Upper lobe of left lung (tissue), 6 donors: ENCODE measurements around the gene SMAD7. TPM values are rescaled to one million over a fixed set of nuclear protein-coding genes. Genes with fewer than 3 reads are reported as not detected.

Experiments
- ATAC-seq, 2 donors: fragments of 200-7000 bp; cut with Tn5 transposase; one replicate each; pipeline ENCODE4 v1.9.1; 2022; ENCODE audit warnings: mild to moderate bottlenecking in 2 of 2, moderate library complexity in 2 of 2; ENCODE audit not compliant: low FRiP score in 2 of 2
- DNase-seq, 2 donors: peaks; one replicate each; pipeline ENCODE4 v3.0.0-alpha.2; 2019 to 2020
- H3K27ac ChIP-seq, 4 donors: fragments of 200-600 bp; sonication (generic); one replicate each; pipeline ENCODE4 v1.5.1; 2016 to 2019
- H3K27me3 ChIP-seq, 4 donors: fragments of 200-600 bp; sonication (generic); one replicate each; pipeline ENCODE4 v1.5.1; 2017 to 2019
- H3K36me3 ChIP-seq, 4 donors: fragments of 200-600 bp; sonication (generic); one replicate each; pipeline ENCODE4 v1.5.1; 2016 to 2019
- H3K4me1 ChIP-seq, 4 donors: fragments of 200-600 bp; sonication (generic); one replicate each; pipeline ENCODE4 v1.5.1; 2018 to 2019
- H3K4me3 ChIP-seq, 4 donors: fragments of 200-600 bp; sonication (generic); one replicate each; pipeline ENCODE4 v1.5.1; 2017 to 2019; ENCODE audit warnings: mild to moderate bottlenecking in 2 of 4, moderate library complexity in 1 of 4
- H3K9me3 ChIP-seq, 4 donors: fragments of 200-600 bp; sonication (generic); one replicate each; pipeline ENCODE4 v1.5.1; 2018 to 2019
- CTCF ChIP-seq, 6 experiments: fragments of 450-650 bp in 4 of 6; fragments of 200-600 bp in 2 of 6; sonication (generic) in 2 of 6; IDR thresholded peaks; one replicate each; pipeline ENCODE4 v1.5.1; 2016 to 2019; ENCODE audit warnings: antibody characterized with exemption in 6 of 6
- EP300 ChIP-seq, 4 donors: sonication (generic); formaldehyde crosslinking; IDR thresholded peaks; one replicate each; pipeline ENCODE4 v1.5.1; 2017; ENCODE audit warnings: antibody characterized with exemption in 4 of 4, control low read depth in 2 of 4
- POLR2A ChIP-seq, 4 donors: fragments of 450-650 bp; IDR thresholded peaks; one replicate each; pipeline ENCODE4 v1.5.1; 2016 to 2017; ENCODE audit warnings: antibody characterized with exemption in 4 of 4, mild to moderate bottlenecking in 2 of 4
- POLR2AphosphoS5 ChIP-seq, 2 donors: sonication (generic); formaldehyde crosslinking; IDR thresholded peaks; one replicate each; pipeline ENCODE4 v1.5.1; 2017; ENCODE audit warnings: antibody characterized with exemption in 2 of 2
- WGBS, 2 donors: methylation state at CpG; one replicate each; pipeline ENCODE4 v1.1.5; 2017 to 2018; 5-methylcytosine and 5-hydroxymethylcytosine counted together
- total RNA-seq, 6 donors: library from RNA; depleted of rRNA in 4 of 6; stranded (reverse); fragments of >200 nt in 4 of 6; gene quantifications; one replicate each; pipeline versions ENCODE4 v1.1.0 to v1.2.1, GENCODE V29; 2016 to 2021
- donor health status: DM: no; HTN: no; CAD: no; lungs with moderate emphysema.
- donor health status: DM: no; HTN: yes; CAD: no; lungs with severe emphysema.

SMAD7 gene
- total RNA-seq, 6 donors from 2014 or later, result 39.6 to 89.0 (median 61.5) TPM

- Histone ChIP-seq H3K27me3 (no peaks in the 10 kb centered on the region), H3K27ac (peak overlapping the region; percentile 75 to 90 (median 84)), H3K4me3 (peak overlapping the region in 1 of 4 donors; percentile 29), H3K9me3 (no peaks in the 10 kb centered on the region), H3K36me3 (peaks cover 0 to 10% (median 0%) of the 10 kb centered on the region in 4 donors), H3K4me1 (peaks cover 100% of the 10 kb centered on the region in 4 donors)
- 49 to 51% methylated on average over 9 to 11 of the region's 11 CpGs for WGBS, 2 donors
- ATAC-seq (no peak), DNase-seq (no peak)
- TF ChIP-seq CTCF (IDR thresholded peaks at IDR 0.05) (no peak), POLR2AphosphoS5 (IDR thresholded peaks at IDR 0.05) (no peak), POLR2A (IDR thresholded peaks at IDR 0.05) (no peak)
Measured at GRCh38 chr18:48931680-48932461, 18.9 kb downstream of the SMAD7 start.

GRCh38 chr18:48930926-48931325 is 19.8 kb downstream of the SMAD7 start:
- H3K4me3 ChIP-seq, result peak overlapping the region in 1 of 4 donors; percentile 11
- no peaks in the 10 kb centered on the region for H3K9me3 ChIP-seq
- no peaks in the 10 kb centered on the region for H3K27me3 ChIP-seq
- WGBS, 2 donors, result 42 to 54% methylated on average over 3 of the region's 3 CpGs
- peaks cover 0 to 5% (median 0%) of the 10 kb centered on the region in 4 donors for H3K36me3 ChIP-seq
- DNase-seq (no peak), ATAC-seq (no peak)
- H3K27ac ChIP-seq, result peak overlapping the region; percentile 37 to 90 (median 81)
- no peak for TF ChIP-seq POLR2A (IDR thresholded peaks at IDR 0.05)
- no peak for TF ChIP-seq EP300 (IDR thresholded peaks at IDR 0.05)
- no peak for TF ChIP-seq CTCF (IDR thresholded peaks at IDR 0.05)
- no peak for TF ChIP-seq POLR2AphosphoS5 (IDR thresholded peaks at IDR 0.05)
- H3K4me1 ChIP-seq, result peaks cover 100% of the 10 kb centered on the region in 4 donors

DNA sequence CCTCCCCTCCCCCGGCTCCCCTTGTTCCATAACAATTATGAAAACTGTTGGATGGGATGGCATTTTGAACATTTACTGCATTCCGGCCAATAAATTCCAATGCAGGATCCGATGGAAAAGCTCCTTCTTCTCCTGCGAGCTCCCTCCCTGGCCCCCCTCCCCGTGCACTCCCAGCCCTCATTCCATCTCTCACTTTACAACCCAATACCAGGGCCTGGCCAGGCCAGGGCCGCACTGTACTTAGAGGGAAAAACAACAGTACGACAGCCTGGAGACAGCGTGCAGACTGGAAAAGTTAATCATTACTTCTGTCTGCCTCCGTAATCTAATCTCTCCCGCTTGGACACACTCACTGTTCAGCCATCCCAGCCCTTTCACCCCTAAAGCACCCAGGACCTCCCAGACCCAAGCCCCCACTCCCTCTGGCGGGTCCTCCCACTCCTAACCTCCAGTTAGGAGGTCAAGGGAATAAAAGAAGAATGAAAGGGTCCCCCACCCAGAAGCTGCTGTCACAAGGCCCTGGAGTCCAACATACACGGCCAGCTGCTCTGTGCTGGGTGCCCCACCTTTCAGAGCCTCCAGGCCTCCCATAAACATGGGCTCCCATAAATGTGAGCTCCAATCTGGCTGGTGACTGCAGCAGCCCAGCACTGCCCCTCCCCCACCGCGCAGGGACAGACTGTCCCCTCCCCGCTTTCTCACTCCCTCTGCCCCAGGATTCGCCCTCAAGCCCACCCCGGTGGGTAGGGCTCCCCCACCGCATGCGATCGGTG is 20.6 kb downstream of the SMAD7 start:
- no peak for TF ChIP-seq POLR2AphosphoS5 (IDR thresholded peaks at IDR 0.05)
- no peak for TF ChIP-seq EP300 (IDR thresholded peaks at IDR 0.05)
- no peak for TF ChIP-seq POLR2A (IDR thresholded peaks at IDR 0.05)
- TF ChIP-seq CTCF (IDR thresholded peaks at IDR 0.05), result no peak
- 39 to 43% methylated on average over 16 to 20 of the region's 20 CpGs for WGBS, 2 donors
- Histone ChIP-seq H3K27ac (peak overlapping the region; percentile 37 to 90 (median 81)), H3K9me3 (no peaks in the 10 kb centered on the region), H3K4me1 (peaks cover 97 to 98% (median 98%) of the 10 kb centered on the region in 4 donors), H3K27me3 (no peaks in the 10 kb centered on the region), H3K4me3 (peak overlapping the region in 1 of 4 donors; percentile 11), H3K36me3 (peaks cover 0 to 5% (median 0%) of the 10 kb centered on the region in 4 donors)
- ATAC-seq, result peak; percentile 32 to 82
- peak; percentile 64 to 73 for DNase-seq

DNA sequence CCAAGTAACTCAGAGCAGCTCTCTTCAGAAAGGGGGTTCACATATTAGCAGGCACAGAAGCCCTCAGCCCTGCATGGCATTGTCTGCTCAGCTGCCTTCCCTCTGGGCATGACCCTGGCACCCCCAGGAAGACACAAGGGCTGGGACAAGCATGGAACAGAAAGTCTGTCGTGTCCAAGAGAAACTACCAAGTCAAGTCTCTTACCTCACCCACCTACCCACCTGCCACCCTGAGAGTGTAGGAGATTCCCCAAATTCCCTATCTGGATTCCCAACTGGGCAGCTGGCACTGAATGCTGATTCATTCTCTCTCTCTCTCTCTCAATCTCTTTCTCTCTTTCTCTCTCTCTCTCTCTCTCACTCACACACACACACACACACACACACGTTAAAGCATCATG is 21.6 kb downstream of the SMAD7 start:
- H3K27me3 ChIP-seq, result no peaks in the 10 kb centered on the region
- H3K9me3 ChIP-seq, result no peaks in the 10 kb centered on the region
- no peak for ATAC-seq
- peak overlapping the region; percentile 75 to 90 (median 82) for H3K27ac ChIP-seq
- peaks cover 97 to 98% (median 98%) of the 10 kb centered on the region in 4 donors for H3K4me1 ChIP-seq
- DNase-seq, result no peak
- TF ChIP-seq POLR2A (IDR thresholded peaks at IDR 0.05) (no peak), POLR2AphosphoS5 (IDR thresholded peaks at IDR 0.05) (no peak), CTCF (IDR thresholded peaks at IDR 0.05) (no peak), EP300 (IDR thresholded peaks at IDR 0.05) (no peak)
- H3K36me3 ChIP-seq, result peaks cover 0 to 5% (median 0%) of the 10 kb centered on the region in 4 donors
- H3K4me3 ChIP-seq, result peak overlapping the region in 1 of 4 donors; percentile 11
- WGBS, 2 donors, result 6 to 44% methylated on average over 2 of the region's 2 CpGs
